ENCODE results near the gene HSD17B13. TPM values are rescaled to one million over a fixed set of nuclear protein-coding genes. Genes with fewer than 3 reads are reported as not detected.
"Not testable (repeated sequence)": the region's sequence is repeated elsewhere in the genome, so short reads cannot be mapped to it uniquely, and the experiment has no call there.

HSD17B13 gene
- total and polyA plus RNA-seq, 4 experiments from 2014 or later = 0.14 to 0.58 (median 0.35) TPM; not detected in 1

- Histone ChIP-seq H3K36me3 (ENCODE audit: insufficient read depth, low read length) (peaks cover 24% of the 10 kb centered on the region), H3K27ac (ENCODE audit: low read depth, low read length) (no peak overlapping the region), H3K4me3 (ENCODE audit: low read length in 2 of 2) (no peak overlapping the region), H3K9me3 (ENCODE audit: control insufficient read depth in 1 of 2, low read length in 2 of 2) (no peaks in the 10 kb centered on the region), H3K4me1 (ENCODE audit: insufficient read depth, low read length) (no peaks in the 10 kb centered on the region), H3K27me3 (ENCODE audit: insufficient read depth, low read length) (no peaks in the 10 kb centered on the region)
- Mint-ChIP-seq H3K36me3 (peaks cover 50 to 52% of the 10 kb centered on the region in 2 donors), H3K4me3 (no peak overlapping the region), H3K4me1 (no peaks in the 10 kb centered on the region), H3K27ac (peak overlapping the region in 2 of 7 donors; percentile 5 to 7), H3K9me3 (no peaks in the 10 kb centered on the region), H3K27me3 (no peaks in the 10 kb centered on the region)
- ChIA-PET CTCF (ENCODE audit: partially characterized antibody) (no interaction called here), POLR2A (ENCODE audit: partially characterized antibody) (no interaction called here)
- DNase-seq = no peak
- intact Hi-C loops (cut with micrococcal nuclease) = no loop called here
Observed at GRCh38 chr4:87356832-87357526, 34.3 kb upstream of the HSD17B13 start.

DNA sequence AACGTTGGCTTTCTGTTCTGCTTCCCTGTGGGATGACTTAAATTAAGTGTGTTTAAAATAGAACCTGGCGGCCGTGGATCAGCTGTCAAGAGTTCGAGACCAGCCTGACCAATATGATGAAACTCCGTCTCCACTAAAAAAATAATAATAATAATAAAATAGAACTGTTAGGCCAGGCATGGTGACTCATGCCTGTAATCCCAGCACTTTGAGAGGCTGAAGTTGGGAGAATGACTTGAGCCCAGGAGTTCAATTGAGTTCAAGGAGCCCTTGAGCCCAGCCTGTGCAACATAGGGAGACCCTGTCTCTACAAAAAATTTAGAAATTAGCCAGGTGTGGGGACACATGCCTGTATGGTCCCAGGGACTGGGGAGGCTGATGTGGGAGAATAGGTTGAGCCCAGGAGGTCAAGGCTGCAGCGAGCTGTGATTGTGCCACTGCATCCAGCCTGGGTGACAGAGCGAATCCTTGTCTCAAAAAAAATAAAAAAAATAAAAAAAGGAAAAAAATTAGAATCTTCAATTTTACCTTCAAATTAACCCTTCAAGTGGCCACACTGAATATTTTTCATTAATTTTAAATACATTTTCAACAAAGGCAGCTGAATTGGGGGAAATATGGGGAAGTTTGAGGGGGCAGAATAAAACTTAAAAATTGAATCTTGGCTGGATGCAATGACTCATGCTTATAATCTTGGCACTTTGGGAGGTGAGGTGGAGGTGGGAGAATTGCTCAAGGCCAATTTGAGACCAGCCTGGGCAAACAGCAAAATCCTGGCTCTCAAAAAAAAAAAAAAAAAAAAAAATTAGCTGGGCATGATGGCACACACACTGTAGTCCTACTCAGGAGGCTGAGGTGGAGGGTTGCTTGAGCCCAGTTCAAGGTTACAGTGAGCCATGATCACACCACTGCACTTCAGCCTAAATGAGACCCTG is 31.8 kb upstream of the HSD17B13 start:
- H3K27me3 ChIP-seq (ENCODE audit: insufficient read depth, low read length) = no peaks in the 10 kb centered on the region
- Mint-ChIP-seq H3K27ac (no peak overlapping the region), H3K27me3 (no peaks in the 10 kb centered on the region), H3K9me3 (no peaks in the 10 kb centered on the region), H3K4me1 (no peaks in the 10 kb centered on the region), H3K36me3 (peaks cover 41 to 44% of the 10 kb centered on the region in 2 donors), H3K4me3 (no peak overlapping the region)
- no peak overlapping the region for H3K4me3 ChIP-seq (ENCODE audit: low read length in 2 of 2)
- H3K36me3 ChIP-seq (ENCODE audit: insufficient read depth, low read length) = peaks cover 7% of the 10 kb centered on the region
- no peaks in the 10 kb centered on the region for H3K4me1 ChIP-seq (ENCODE audit: insufficient read depth, low read length)
- DNase-seq = no peak
- H3K27ac ChIP-seq (ENCODE audit: low read depth, low read length) = no peak overlapping the region
- ChIA-PET POLR2A (ENCODE audit: partially characterized antibody) (no interaction called here), CTCF (ENCODE audit: partially characterized antibody) (interaction anchor here (0.9 to 1.7 kb wide), 4 partner anchors 22 to 114 kb away, joined by 3 to 9 read pairs (median 4); partner anchors contain the start of gene HSD17B11)
- intact Hi-C loops (cut with micrococcal nuclease) = loop anchor here (5.0 kb wide), 1 partner anchor 113 kb away; no protein-coding TSS in a partner anchor
- no peaks in the 10 kb centered on the region for H3K9me3 ChIP-seq (ENCODE audit: control insufficient read depth in 1 of 2, low read length in 2 of 2)

DNA sequence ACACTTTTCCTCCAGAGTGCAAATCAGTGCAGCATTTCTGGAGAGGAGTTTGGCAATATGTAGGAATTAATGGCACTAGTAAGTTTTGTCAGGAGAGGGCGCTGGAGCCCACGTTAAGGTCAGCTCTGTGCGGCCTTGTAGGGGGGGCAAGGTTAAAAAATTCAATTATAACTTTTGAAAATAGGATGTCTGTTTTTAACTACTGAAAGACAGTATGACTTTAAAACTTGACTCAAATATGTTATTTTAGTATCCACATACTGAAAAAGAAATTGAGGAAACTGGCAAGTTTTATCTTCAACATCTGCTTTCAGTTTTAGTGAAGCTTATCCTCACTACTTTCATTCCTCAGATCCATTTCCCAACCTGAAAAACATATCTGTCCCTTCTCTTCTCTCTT is 30.9 kb upstream of the HSD17B13 start:
- H3K4me1 Mint-ChIP-seq = no peaks in the 10 kb centered on the region
- intact Hi-C loops (cut with micrococcal nuclease) = loop anchor here (5.0 kb wide), 1 partner anchor 114 kb away; no protein-coding TSS in a partner anchor
- Histone ChIP-seq H3K27ac (ENCODE audit: low read depth, low read length) (no peak overlapping the region), H3K4me3 (ENCODE audit: low read length in 2 of 2) (no peak overlapping the region), H3K9me3 (ENCODE audit: control insufficient read depth in 1 of 2, low read length in 2 of 2) (no peaks in the 10 kb centered on the region), H3K4me1 (ENCODE audit: insufficient read depth, low read length) (no peaks in the 10 kb centered on the region), H3K27me3 (ENCODE audit: insufficient read depth, low read length) (no peaks in the 10 kb centered on the region), H3K36me3 (ENCODE audit: insufficient read depth, low read length) (peaks cover 5% of the 10 kb centered on the region)
- peaks cover 37 to 41% of the 10 kb centered on the region in 2 donors for H3K36me3 Mint-ChIP-seq
- no peaks in the 10 kb centered on the region for H3K27me3 Mint-ChIP-seq
- CTCF ChIA-PET (ENCODE audit: partially characterized antibody) = interaction anchor here (0.9 to 1.7 kb wide), 5 partner anchors 14 to 114 kb away, joined by 3 to 9 read pairs (median 4); partner anchors contain the start of gene HSD17B11
- H3K9me3 Mint-ChIP-seq = no peaks in the 10 kb centered on the region
- H3K4me3 Mint-ChIP-seq = no peak overlapping the region
- H3K27ac Mint-ChIP-seq = no peak overlapping the region
- peak in 4 of 5 donors; percentile 5 to 21 (median 18) for DNase-seq
- POLR2A ChIA-PET (ENCODE audit: partially characterized antibody) = no interaction called here

- intact Hi-C loops (cut with micrococcal nuclease) = no loop called here
- Histone ChIP-seq H3K9me3 (ENCODE audit: control insufficient read depth in 1 of 2, low read length in 2 of 2) (no peaks in the 10 kb centered on the region), H3K4me3 (ENCODE audit: low read length in 2 of 2) (no peak overlapping the region), H3K27ac (ENCODE audit: low read depth, low read length) (no peak overlapping the region), H3K36me3 (ENCODE audit: insufficient read depth, low read length) (peaks cover 5% of the 10 kb centered on the region), H3K4me1 (ENCODE audit: insufficient read depth, low read length) (no peaks in the 10 kb centered on the region), H3K27me3 (ENCODE audit: insufficient read depth, low read length) (no peaks in the 10 kb centered on the region)
- no peak for DNase-seq
- no peaks in the 10 kb centered on the region for H3K27me3 Mint-ChIP-seq
- ChIA-PET POLR2A (ENCODE audit: partially characterized antibody) (no interaction called here), CTCF (ENCODE audit: partially characterized antibody) (no interaction called here)
- H3K4me3 Mint-ChIP-seq = no peak overlapping the region
- H3K9me3 Mint-ChIP-seq = peaks cover 0 to 21% (median 11%) of the 10 kb centered on the region in 8 donors
- peak overlapping the region in 1 of 7 donors; percentile 59 for H3K27ac Mint-ChIP-seq
- H3K4me1 Mint-ChIP-seq = peaks cover 0 to 2% (median 0%) of the 10 kb centered on the region in 4 donors
- H3K36me3 Mint-ChIP-seq = peaks cover 44 to 50% of the 10 kb centered on the region in 2 donors
Observed at GRCh38 chr4:87345139-87345538, 22.5 kb upstream of the HSD17B13 start.

GRCh38 chr4:87342872-87343271 is 20.2 kb upstream of the HSD17B13 start:
- Mint-ChIP-seq H3K4me1 (peaks cover 0 to 2% (median 0%) of the 10 kb centered on the region in 4 donors), H3K27me3 (no peaks in the 10 kb centered on the region), H3K27ac (peak overlapping the region in 1 of 7 donors; percentile 43), H3K9me3 (peaks cover 0 to 30% (median 16%) of the 10 kb centered on the region in 8 donors), H3K4me3 (no peak overlapping the region), H3K36me3 (peaks cover 64 to 73% of the 10 kb centered on the region in 2 donors)
- ChIA-PET CTCF (ENCODE audit: partially characterized antibody) (no interaction called here), POLR2A (ENCODE audit: partially characterized antibody) (no interaction called here)
- no peak for DNase-seq
- Histone ChIP-seq H3K4me1 (ENCODE audit: insufficient read depth, low read length) (no peaks in the 10 kb centered on the region), H3K27ac (ENCODE audit: low read depth, low read length) (no peak overlapping the region), H3K4me3 (ENCODE audit: low read length in 2 of 2) (no peak overlapping the region), H3K27me3 (ENCODE audit: insufficient read depth, low read length) (no peaks in the 10 kb centered on the region), H3K36me3 (ENCODE audit: insufficient read depth, low read length) (peaks cover 12% of the 10 kb centered on the region), H3K9me3 (ENCODE audit: control insufficient read depth in 1 of 2, low read length in 2 of 2) (no peaks in the 10 kb centered on the region)
- intact Hi-C loops (cut with micrococcal nuclease) = no loop called here

DNA sequence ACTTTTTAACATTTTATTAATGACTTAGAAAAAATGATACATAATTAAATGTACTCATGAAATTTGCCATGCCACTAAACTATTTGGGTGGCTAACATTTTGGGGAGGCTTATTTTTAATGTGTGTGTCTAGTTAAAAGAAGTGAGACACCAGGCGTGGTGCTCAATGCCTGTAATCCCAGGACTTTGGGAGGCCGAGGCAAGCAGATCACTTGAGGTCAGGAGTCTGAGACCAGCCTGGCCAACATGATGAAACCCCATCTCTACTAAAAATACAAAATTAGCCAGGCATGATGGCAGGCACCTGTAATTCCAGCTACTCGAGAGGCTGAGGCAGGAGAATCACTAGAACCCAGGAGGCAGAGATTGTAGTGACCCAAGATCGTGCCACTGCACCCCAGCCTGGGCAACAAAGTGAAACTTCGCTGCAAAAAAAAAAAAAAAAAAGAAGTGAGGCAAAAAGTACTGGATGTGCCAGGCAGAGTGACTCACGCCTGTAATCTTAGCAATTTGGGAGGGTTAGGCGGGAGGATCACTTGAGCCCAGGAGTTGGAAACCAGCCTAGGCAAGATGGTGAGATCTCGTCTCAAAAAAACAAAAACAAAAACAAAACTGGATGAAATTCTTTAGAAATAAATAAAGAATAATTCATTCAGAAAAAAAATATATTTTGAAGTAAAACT is 19.4 kb upstream of the HSD17B13 start:
- H3K9me3 ChIP-seq (ENCODE audit: control insufficient read depth in 1 of 2, low read length in 2 of 2); H3K4me3 ChIP-seq (ENCODE audit: low read length in 2 of 2); DNase-seq; H3K27me3 ChIP-seq (ENCODE audit: insufficient read depth, low read length); H3K4me3 Mint-ChIP-seq; intact Hi-C loops (cut with micrococcal nuclease); H3K27ac Mint-ChIP-seq; H3K27ac ChIP-seq (ENCODE audit: low read depth, low read length); H3K4me1 ChIP-seq (ENCODE audit: insufficient read depth, low read length); H3K4me1 Mint-ChIP-seq; POLR2A ChIA-PET (ENCODE audit: partially characterized antibody); H3K27me3 Mint-ChIP-seq: not testable (repeated sequence)
- Mint-ChIP-seq H3K9me3 (peaks cover 0 to 33% (median 19%) of the 10 kb centered on the region in 8 donors), H3K36me3 (peaks cover 69 to 79% of the 10 kb centered on the region in 2 donors)
- H3K36me3 ChIP-seq (ENCODE audit: insufficient read depth, low read length) = peaks cover 16% of the 10 kb centered on the region
- CTCF ChIA-PET (ENCODE audit: partially characterized antibody) = interaction anchor here (0.7 kb wide), 1 partner anchor 1906 kb away, joined by 3 read pairs; no protein-coding TSS in a partner anchor

Measured in CD4-positive, alpha-beta memory T cell (primary cell).